ENCODE data around the gene TSR1. TPM values are rescaled to one million over a fixed set of nuclear protein-coding genes. Genes with fewer than 3 reads are reported as not detected.

TSR1 gene
- total RNA-seq, 1 experiment from 2014 or later: 74.3 TPM

DNA sequence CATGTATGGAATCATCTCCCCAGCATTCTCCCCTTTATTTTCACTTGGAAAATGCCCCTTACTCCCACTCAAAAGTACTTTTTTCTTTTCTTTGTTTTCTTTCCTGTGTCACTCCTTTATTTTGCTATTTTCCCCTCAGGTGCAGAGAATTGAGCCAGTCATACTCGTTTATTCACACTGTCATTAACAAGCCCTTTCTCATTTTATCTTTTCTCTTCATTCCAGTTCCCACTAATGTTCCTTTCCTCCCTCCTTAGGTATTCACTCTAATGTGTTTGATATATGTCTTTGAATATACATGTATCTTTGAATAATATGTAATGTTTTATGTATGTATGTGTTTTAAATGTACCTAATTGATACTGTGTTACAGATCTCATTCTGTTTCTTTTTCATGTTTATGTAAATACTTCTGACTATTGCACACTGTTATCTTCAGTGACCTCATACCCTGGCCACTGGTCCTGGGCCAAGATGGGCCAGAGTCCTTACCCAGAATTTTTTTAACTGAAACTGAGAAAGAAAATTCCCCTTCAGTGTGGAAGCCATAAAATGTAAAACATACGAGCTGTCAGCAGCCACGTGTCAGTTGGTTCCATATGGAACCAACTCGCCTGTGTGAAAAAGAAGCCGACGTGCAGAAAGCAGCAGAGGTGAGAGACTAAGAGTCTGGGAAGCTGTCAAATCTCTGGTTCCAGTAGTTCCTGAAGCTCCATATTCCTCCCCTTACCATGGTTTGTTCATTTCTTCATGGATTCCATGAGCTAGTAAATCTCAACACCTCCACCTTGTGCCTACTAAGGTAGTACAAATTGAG lies 26.7 kb downstream of the TSR1 start:
- ATAC-seq (no peak), DNase-seq (ENCODE audit: low spot score) (no peak)
- Mint-ChIP-seq H3K4me3 (no peak overlapping the region), H3K4me1 (no peaks in the 10 kb centered on the region), H3K27ac (no peak overlapping the region), H3K36me3 (peaks cover 3% of the 10 kb centered on the region; the same call in 1 of the 2 replicates), H3K27me3 (ENCODE audit: low read depth) (no peaks in the 10 kb centered on the region; the same call in 1 of the 2 replicates), H3K9me3 (peaks cover 6% of the 10 kb centered on the region; the same call in 1 of the 2 replicates)
- ChIA-PET CTCF (no interaction called here), POLR2A (no interaction called here)
- TF ChIP-seq E2F1 (CRISPR knock-in tag; IDR thresholded peaks at IDR 0.05) (no peak), NFE2L1 (CRISPR knock-in tag; IDR thresholded peaks at IDR 0.05) (no peak), NFATC4 (CRISPR knock-in tag; IDR thresholded peaks at IDR 0.05) (no peak), CREM (CRISPR knock-in tag; IDR thresholded peaks at IDR 0.05) (no peak), IRF2 (CRISPR knock-in tag; IDR thresholded peaks at IDR 0.05; ENCODE audit: borderline replicate concordance, low read depth) (no peak), NR3C1 (CRISPR knock-in tag; conservative IDR thresholded peaks at IDR 0.05; ENCODE audit: low read depth) (no peak), JUN (CRISPR knock-in tag; IDR thresholded peaks at IDR 0.05) (no peak), USF1 (CRISPR knock-in tag; IDR thresholded peaks at IDR 0.05) (no peak), HMGXB4 (CRISPR knock-in tag; IDR thresholded peaks at IDR 0.05) (no peak), ZNF232 (CRISPR knock-in tag; IDR thresholded peaks at IDR 0.05) (no peak), IRF1 (CRISPR knock-in tag; IDR thresholded peaks at IDR 0.05) (no peak), PRRX2 (CRISPR knock-in tag; IDR thresholded peaks at IDR 0.05) (no peak), ZNF281 (CRISPR knock-in tag; IDR thresholded peaks at IDR 0.05) (no peak)
- TF ChIP-seq, protein P1, sequence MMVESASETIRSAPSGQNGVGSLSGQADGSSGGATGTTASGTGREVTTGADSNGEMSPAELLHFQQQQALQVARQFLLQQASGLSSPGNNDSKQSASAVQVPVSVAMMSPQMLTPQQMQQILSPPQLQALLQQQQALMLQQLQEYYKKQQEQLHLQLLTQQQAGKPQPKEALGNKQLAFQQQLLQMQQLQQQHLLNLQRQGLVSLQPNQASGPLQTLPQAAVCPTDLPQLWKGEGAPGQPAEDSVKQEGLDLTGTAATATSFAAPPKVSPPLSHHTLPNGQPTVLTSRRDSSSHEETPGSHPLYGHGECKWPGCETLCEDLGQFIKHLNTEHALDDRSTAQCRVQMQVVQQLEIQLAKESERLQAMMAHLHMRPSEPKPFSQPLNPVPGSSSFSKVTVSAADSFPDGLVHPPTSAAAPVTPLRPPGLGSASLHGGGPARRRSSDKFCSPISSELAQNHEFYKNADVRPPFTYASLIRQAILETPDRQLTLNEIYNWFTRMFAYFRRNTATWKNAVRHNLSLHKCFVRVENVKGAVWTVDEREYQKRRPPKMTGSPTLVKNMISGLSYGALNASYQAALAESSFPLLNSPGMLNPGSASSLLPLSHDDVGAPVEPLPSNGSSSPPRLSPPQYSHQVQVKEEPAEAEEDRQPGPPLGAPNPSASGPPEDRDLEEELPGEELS (CRISPR knock-in tag; IDR thresholded peaks at IDR 0.05): no peak
- TF ChIP-seq, protein P2, sequence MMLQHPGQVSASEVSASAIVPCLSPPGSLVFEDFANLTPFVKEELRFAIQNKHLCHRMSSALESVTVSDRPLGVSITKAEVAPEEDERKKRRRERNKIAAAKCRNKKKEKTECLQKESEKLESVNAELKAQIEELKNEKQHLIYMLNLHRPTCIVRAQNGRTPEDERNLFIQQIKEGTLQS (CRISPR knock-in tag; conservative IDR thresholded peaks at IDR 0.05): no peak
- TF ChIP-seq, protein P3, sequence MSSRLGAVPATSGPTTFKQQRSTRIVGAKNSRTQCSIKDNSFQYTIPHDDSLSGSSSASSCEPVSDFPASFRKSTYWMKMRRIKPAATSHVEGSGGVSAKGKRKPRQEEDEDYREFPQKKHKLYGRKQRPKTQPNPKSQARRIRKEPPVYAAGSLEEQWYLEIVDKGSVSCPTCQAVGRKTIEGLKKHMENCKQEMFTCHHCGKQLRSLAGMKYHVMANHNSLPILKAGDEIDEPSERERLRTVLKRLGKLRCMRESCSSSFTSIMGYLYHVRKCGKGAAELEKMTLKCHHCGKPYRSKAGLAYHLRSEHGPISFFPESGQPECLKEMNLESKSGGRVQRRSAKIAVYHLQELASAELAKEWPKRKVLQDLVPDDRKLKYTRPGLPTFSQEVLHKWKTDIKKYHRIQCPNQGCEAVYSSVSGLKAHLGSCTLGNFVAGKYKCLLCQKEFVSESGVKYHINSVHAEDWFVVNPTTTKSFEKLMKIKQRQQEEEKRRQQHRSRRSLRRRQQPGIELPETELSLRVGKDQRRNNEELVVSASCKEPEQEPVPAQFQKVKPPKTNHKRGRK (CRISPR knock-in tag; IDR thresholded peaks at IDR 0.05; ENCODE audit: borderline replicate concordance): no peak
- TF ChIP-seq, protein P4, sequence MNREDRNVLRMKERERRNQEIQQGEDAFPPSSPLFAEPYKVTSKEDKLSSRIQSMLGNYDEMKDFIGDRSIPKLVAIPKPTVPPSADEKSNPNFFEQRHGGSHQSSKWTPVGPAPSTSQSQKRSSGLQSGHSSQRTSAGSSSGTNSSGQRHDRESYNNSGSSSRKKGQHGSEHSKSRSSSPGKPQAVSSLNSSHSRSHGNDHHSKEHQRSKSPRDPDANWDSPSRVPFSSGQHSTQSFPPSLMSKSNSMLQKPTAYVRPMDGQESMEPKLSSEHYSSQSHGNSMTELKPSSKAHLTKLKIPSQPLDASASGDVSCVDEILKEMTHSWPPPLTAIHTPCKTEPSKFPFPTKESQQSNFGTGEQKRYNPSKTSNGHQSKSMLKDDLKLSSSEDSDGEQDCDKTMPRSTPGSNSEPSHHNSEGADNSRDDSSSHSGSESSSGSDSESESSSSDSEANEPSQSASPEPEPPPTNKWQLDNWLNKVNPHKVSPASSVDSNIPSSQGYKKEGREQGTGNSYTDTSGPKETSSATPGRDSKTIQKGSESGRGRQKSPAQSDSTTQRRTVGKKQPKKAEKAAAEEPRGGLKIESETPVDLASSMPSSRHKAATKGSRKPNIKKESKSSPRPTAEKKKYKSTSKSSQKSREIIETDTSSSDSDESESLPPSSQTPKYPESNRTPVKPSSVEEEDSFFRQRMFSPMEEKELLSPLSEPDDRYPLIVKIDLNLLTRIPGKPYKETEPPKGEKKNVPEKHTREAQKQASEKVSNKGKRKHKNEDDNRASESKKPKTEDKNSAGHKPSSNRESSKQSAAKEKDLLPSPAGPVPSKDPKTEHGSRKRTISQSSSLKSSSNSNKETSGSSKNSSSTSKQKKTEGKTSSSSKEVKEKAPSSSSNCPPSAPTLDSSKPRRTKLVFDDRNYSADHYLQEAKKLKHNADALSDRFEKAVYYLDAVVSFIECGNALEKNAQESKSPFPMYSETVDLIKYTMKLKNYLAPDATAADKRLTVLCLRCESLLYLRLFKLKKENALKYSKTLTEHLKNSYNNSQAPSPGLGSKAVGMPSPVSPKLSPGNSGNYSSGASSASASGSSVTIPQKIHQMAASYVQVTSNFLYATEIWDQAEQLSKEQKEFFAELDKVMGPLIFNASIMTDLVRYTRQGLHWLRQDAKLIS (CRISPR knock-in tag; IDR thresholded peaks at IDR 0.05; ENCODE audit: borderline replicate concordance): no peak
